HG02885 (cell line): Measurements from ENCODE around the gene GPC5.
"Not testable (repeated sequence)": the region's sequence is repeated elsewhere in the genome, so short reads cannot be mapped to it uniquely, and the experiment has no call there.

Source experiments
- ATAC-seq: cut with Tn5 transposase; IDR thresholded peaks from one replicate; pipeline ENCODE4 v1.9.1; 2021; ENCODE audit warnings: mild to moderate bottlenecking; ENCODE audit not compliant: unreplicated experiment, poor library complexity

GPC5 gene

GRCh38 chr13:91747186-91747585 is 348.8 kb downstream of the GPC5 start:
- no peak for ATAC-seq

- no peak for ATAC-seq
Measured at GRCh38 chr13:91748416-91749089, 350.1 kb downstream of the GPC5 start.

- ATAC-seq = no peak
Measured at GRCh38 chr13:91758724-91759123, 360.3 kb downstream of the GPC5 start.

DNA sequence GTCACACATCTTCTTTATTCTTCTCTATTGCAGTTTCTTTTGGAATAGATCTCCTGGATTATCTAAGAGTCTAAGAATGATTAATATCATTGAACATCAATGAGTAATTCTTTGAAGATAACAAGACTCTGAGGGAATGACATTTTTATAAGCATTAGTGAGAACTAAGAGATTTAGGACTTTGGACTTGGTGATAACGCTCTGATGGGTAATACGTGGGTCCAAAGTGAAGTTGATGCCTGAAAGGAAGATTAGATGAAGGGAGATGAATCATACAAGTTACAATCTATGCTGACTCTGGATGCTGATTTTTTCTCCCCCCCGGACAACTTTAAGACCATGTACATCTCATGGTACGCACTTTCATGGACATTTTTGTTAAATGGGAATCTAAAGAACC is 364.5 kb downstream of the GPC5 start:
- no peak for ATAC-seq

- no peak for ATAC-seq
Measured at GRCh38 chr13:91764527-91764926, 366.1 kb downstream of the GPC5 start.

GRCh38 chr13:91767651-91768050 is 369.2 kb downstream of the GPC5 start:
- ATAC-seq = no peak

DNA sequence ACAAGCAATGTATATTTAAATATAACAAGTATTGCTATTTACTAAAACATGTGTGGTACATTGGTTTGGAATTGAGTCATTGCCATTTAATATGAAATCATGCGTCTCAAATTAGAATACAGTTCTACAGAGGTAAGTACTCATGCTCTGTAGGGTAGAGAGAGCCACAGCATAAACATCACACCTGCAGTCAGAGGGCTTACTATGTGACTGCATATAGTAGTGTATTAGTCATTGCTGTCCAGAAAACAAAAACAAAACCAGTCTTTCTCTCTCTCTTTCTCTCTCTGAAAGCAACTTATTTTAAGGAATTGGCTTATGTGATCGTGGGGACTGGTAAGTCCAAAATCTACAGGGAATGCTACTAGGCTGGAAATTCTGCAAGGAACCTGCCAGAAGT is 370.3 kb downstream of the GPC5 start:
- ATAC-seq = no peak

DNA sequence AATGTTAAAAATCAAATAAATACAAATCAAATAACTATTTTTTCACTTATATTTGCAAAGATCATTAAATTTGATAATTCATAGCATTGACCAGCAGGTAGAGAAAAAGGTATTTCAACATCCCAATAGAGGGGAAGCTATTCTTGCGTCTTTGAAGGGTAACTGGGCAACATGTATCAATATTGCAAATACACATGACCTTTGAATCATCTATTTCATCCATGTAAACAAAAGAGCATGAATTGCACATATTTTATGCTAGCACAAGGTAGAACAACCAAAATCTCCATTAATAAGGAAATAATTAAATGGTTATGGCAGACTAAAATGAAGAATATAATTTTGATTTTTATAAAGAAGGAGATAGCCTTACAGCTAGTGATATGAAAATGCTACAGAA is 372.8 kb downstream of the GPC5 start:
- no peak for ATAC-seq

GRCh38 chr13:91773591-91774227 is 375.3 kb downstream of the GPC5 start:
- ATAC-seq = no peak

- ATAC-seq = no peak
Measured at GRCh38 chr13:91774397-91774796, 376.0 kb downstream of the GPC5 start.

DNA sequence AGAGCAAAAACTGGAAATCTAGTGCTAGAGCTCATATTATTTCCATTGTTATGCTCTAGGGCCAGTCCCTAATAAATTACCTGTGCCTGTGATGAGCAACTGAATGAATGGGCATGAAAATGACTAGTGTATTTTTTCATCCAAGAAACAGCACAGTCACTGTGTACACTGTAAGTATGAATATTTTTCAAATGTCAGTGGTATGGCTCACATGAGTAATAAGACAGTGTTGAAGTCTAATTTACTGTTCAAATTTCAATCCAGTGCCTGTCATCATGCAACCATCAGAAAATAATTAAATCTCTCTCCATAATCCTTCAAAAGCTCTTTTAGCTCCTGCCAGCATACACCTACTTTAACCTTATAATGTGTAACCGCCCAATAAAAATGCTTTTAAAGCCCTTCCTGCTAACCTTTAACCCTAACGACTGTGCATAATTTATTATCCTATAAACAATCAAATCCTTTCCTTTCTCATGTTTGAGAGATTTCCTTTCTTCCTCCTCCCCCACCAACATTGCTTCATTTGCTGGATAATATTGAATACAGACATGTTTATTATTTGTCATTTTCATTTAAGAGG is 378.3 kb downstream of the GPC5 start:
- ATAC-seq = no peak

DNA sequence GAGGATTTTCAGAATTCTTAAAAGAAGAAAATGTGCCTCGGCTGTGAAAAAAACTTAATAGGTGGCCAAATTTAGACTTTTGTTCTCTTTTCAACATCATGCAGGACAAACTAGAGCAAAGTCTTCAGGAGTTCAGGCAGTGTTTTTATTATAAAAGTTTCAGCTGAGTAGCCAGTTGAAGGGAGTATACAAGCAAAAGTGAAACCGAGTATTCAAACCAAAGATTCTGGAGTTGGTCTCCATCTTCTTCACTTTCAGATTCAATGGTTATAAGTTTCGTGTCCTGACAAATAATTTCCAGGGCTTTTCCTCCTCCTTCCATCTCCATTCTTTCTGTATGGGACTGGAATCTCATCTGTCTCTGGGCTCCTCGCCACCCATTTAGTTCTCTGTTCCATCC is 379.7 kb downstream of the GPC5 start:
- no peak for ATAC-seq

DNA sequence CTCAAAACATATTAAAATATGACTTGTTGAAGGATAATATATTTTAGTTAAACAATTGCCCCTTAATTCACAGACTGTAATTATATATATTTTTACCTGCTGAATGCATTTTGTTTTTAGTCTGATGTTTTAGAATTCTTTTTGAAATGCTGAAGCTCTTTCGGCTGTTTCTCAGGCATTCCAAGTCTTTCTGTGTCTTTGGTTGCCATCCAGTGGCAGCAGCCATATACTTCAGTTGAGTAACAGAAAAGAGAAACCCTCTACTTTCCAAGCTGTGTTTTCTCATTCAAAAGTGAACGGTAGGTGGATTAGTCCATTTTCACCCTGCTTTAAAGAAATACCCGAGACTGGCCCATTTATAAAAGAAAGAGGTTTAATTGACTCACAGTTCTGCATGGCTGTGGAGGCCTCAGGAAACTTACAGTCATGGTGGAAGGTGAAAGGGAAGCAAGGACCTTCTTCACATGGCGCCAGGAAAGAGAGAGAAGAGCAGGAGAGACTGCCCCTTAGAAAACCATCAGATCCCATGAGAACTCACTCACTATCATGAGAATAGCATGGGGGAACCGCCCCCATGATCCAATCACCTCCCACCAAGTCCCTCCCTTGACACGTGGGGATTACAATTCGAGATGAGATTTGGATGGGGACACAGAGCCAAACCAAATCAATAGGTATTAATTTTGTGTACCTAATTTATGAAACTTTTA is 383.7 kb downstream of the GPC5 start:
- not testable (repeated sequence) for ATAC-seq

- peak; percentile 72 for ATAC-seq
Measured at GRCh38 chr13:91785431-91786119, 387.2 kb downstream of the GPC5 start.

GRCh38 chr13:91792054-91792453 is 393.6 kb downstream of the GPC5 start:
- no peak for ATAC-seq

DNA sequence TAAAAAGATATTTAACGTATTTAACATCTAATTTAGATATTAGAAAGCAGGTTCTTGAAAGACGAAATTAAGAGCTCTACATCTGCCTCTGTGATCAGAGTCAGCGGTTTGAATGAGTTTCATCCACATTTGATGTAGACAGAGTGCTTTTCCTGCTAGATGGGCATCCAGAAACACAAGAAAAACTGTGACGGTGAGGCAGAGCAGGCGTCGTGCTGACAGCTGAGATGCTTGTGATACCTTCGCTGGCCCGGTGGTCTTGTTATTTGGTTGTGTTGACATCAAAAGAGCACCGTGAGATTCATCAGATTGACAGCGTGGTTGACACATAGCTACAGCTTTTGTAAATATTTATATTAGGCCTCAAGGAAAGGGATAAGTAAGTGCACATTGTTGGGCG is 399.1 kb downstream of the GPC5 start:
- no peak for ATAC-seq

DNA sequence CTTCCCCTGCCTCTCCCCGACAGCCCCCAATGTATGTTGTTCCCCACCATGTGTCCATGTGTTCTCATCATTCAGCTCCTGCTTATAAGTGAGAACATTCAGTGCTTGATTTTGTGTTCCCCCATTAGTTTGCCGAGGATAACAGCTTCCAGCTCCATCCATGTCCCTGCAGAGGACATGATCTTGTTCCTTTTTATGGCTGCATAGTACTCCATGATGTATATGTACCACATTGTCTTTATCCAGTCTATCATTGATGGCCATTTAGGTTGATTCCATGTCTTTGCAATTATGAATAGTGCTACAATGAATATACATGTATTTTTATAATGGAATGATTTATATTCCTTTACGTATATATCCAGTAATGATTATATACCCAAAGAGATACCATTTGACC is 399.9 kb downstream of the GPC5 start:
- ATAC-seq = not testable (repeated sequence)

DNA sequence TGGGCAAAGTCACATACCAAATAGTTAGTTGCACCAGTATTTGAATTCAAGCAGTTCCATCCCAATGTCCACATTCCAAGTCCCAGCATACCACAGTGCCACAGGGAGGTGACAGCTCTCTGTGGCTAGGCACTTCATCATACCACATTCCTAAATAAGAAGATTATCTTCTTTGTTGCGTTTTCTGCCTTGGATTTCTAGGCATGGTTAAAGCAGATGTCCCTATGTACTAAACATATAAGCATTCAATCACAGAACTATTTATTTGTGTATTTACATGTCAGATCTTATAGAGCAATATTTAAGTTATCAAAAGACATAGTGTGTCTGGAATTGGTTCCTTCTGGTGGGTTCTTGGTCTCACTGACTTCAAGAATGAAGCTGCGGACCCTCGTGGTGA is 403.4 kb downstream of the GPC5 start:
- not testable (repeated sequence) for ATAC-seq

GRCh38 chr13:91802957-91803356 is 404.5 kb downstream of the GPC5 start:
- ATAC-seq = no peak

GRCh38 chr13:91804724-91805123 is 406.3 kb downstream of the GPC5 start:
- ATAC-seq = no peak

DNA sequence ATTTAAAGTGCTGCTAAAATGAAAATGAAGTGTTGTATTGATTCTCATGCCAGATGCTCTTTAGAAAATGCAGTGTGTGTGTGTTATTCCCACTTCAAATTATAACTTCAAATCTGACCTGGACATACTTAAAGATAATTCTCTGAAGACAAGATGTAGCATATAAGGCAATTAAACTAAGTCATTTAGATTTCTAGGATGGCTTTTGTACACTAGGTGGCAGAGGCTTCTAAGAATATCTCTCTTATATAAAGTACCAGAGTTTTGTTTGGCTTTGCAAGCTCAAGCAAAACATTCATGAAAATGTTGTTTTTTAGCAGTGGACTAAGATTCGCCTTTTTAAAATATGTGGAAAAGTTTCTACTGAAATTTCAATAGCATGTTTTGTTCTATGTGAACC is 407.2 kb downstream of the GPC5 start:
- ATAC-seq = no peak
